PC-9 (cell line): ENCODE results near the gene PTPRD. TPM values are rescaled to one million over a fixed set of nuclear protein-coding genes. Genes with fewer than 3 reads are reported as not detected.

Source experiments
- BruUV-seq: library from RNA; stranded (reverse); fragments of 400-500 nt; replicated peaks from 2 replicates; lab custom pipeline; 2021; lab: Mats Ljungman, UMichigan
- CTCF ChIA-PET: fragments of 300-600 bp; sonication (Branson Sonifier 250); formaldehyde crosslinking; loops from one replicate; lab custom pipeline; 2022; ENCODE audit warnings: antibody characterized with exemption; lab: Charles Lee
- POLR2A ChIA-PET: fragments of 300-600 bp; sonication (Branson Sonifier 250); formaldehyde crosslinking; loops from one replicate; lab custom pipeline; 2022; ENCODE audit warnings: antibody characterized with exemption; ENCODE audit not compliant: unreplicated experiment; lab: Charles Lee
- DNase-seq, 2 experiments: peaks; one replicate each; pipeline versions ENCODE4 v3.0.0 to v3.0.0-alpha.2; 2015 to 2022; ENCODE audit warnings: mixed read lengths in 1 of 2
- H2AFZ ChIP-seq: fragments of 200-600 bp; sonication (generic); 2 replicates; pipeline ENCODE4 v1.8.1; 2017; ENCODE audit warnings: antibody characterized with exemption
- H3F3A ChIP-seq: fragments of 200-600 bp; sonication (generic); 2 replicates; pipeline ENCODE4 v1.8.1; 2017; ENCODE audit warnings: antibody characterized with exemption, mild to moderate bottlenecking, low read depth; ENCODE audit not compliant: insufficient read depth
- H3K27ac ChIP-seq: fragments of 200-600 bp; sonication (generic); 2 replicates; pipeline ENCODE4 v1.6.1; 2016; ENCODE audit warnings: mixed run types
- H3K27me3 ChIP-seq: fragments of 200-600 bp; sonication (generic); 2 replicates; pipeline ENCODE4 v1.6.1; 2016; ENCODE audit warnings: low read depth, mixed run types; ENCODE audit not compliant: insufficient read depth
- H3K36me3 ChIP-seq: fragments of 200-600 bp; sonication (generic); 2 replicates; pipeline ENCODE4 v1.6.1; 2016; ENCODE audit warnings: low read depth, mixed run types
- H3K4me1 ChIP-seq: fragments of 200-600 bp; sonication (generic); replicated peaks from 2 replicates; pipeline ENCODE4 v1.6.1; 2016; ENCODE audit warnings: mixed run types; ENCODE audit not compliant: insufficient read depth
- H3K4me2 ChIP-seq: fragments of 200-600 bp; sonication (generic); 2 replicates; pipeline ENCODE4 v1.6.1; 2017; ENCODE audit warnings: mixed run types
- H3K4me3 ChIP-seq: fragments of 200-600 bp; sonication (generic); 2 replicates; pipeline ENCODE4 v1.6.1; 2016; ENCODE audit warnings: mixed run types
- H3K79me2 ChIP-seq: fragments of 200-600 bp; sonication (generic); 2 replicates; pipeline ENCODE4 v1.6.1; 2017; ENCODE audit warnings: low read depth, mixed run types
- H3K9me2 ChIP-seq: fragments of 200-600 bp; sonication (generic); 2 replicates; pipeline ENCODE4 v1.8.1; 2017; ENCODE audit warnings: mild to moderate bottlenecking; ENCODE audit not compliant: insufficient read depth
- H3K9me3 ChIP-seq: fragments of 200-600 bp; sonication (generic); 2 replicates; pipeline ENCODE4 v1.8.1; 2016; ENCODE audit warnings: low read depth; ENCODE audit not compliant: insufficient read depth
- H4K20me1 ChIP-seq: fragments of 200-600 bp; sonication (generic); 2 replicates; pipeline ENCODE4 v1.8.1; 2017; ENCODE audit not compliant: insufficient read depth
- CTCF ChIP-seq: fragments of 200-600 bp; sonication (generic); conservative IDR thresholded peaks from 2 replicates; pipeline ENCODE4 v1.6.1; 2017; ENCODE audit warnings: mixed run types, antibody characterized with exemption, mild to moderate bottlenecking, moderate library complexity
- EZH2 ChIP-seq: fragments of 200-600 bp; sonication (generic); IDR thresholded peaks from 2 replicates; pipeline ENCODE4 v1.8.0; 2017; ENCODE audit warnings: antibody characterized with exemption, low read depth
- intact Hi-C: fragments of 100-400 bp; cut with micrococcal nuclease; formaldehyde crosslinking; loops from one replicate; pipeline ENCODE4 v1.10.0; 2022; ENCODE audit not compliant: unreplicated experiment
- total RNA-seq: library from RNA; stranded (reverse); gene quantifications from 2 replicates; pipeline ENCODE4 v1.2.3, GENCODE V29; 2021

Gene PTPRD
- total RNA-seq, 1 experiment from 2014 or later = not detected

- H3K27me3 ChIP-seq = no peaks in the 10 kb centered on the region
- no peaks in the 10 kb centered on the region for H4K20me1 ChIP-seq
- BruUV-seq = no TSS peak
- H3K27ac ChIP-seq = no peak overlapping the region
- ChIA-PET POLR2A (no interaction called here), CTCF (no interaction called here)
- H3K36me3 ChIP-seq = no peaks in the 10 kb centered on the region
- no peak overlapping the region for H3K4me2 ChIP-seq
- intact Hi-C loops = no loop called here
- TF ChIP-seq EZH2 (no peak), CTCF (no peak)
- H3K4me3 ChIP-seq = no peak overlapping the region
- no peak overlapping the region for H2AFZ ChIP-seq
- H3K79me2 ChIP-seq = no peaks in the 10 kb centered on the region
- no peak for DNase-seq
- no peaks in the 10 kb centered on the region for H3F3A ChIP-seq
- no peaks in the 10 kb centered on the region for H3K9me3 ChIP-seq
- no peaks in the 10 kb centered on the region for H3K9me2 ChIP-seq
- no peaks in the 10 kb centered on the region for H3K4me1 ChIP-seq
Observed at GRCh38 chr9:10014889-10015288, 597.9 kb downstream of the PTPRD start.

GRCh38 chr9:10009401-10009800 lies 603.4 kb downstream of the PTPRD start:
- Histone ChIP-seq H4K20me1 (no peaks in the 10 kb centered on the region), H3K4me3 (no peak overlapping the region), H3K9me2 (no peaks in the 10 kb centered on the region), H3F3A (no peaks in the 10 kb centered on the region), H3K4me2 (no peak overlapping the region), H3K9me3 (no peaks in the 10 kb centered on the region), H3K79me2 (no peaks in the 10 kb centered on the region), H2AFZ (no peak overlapping the region), H3K27ac (no peak overlapping the region), H3K4me1 (no peaks in the 10 kb centered on the region), H3K27me3 (no peaks in the 10 kb centered on the region), H3K36me3 (no peaks in the 10 kb centered on the region)
- TF ChIP-seq CTCF (no peak), EZH2 (no peak)
- CTCF ChIA-PET = no interaction called here
- POLR2A ChIA-PET = no interaction called here
- BruUV-seq = no TSS peak
- intact Hi-C loops = no loop called here
- DNase-seq = no peak

- Histone ChIP-seq H3K4me1 (no peaks in the 10 kb centered on the region), H4K20me1 (no peaks in the 10 kb centered on the region), H3K79me2 (no peaks in the 10 kb centered on the region), H3K36me3 (no peaks in the 10 kb centered on the region), H3K4me2 (no peak overlapping the region), H3K9me3 (no peaks in the 10 kb centered on the region), H3K4me3 (no peak overlapping the region), H2AFZ (no peak overlapping the region), H3F3A (no peaks in the 10 kb centered on the region), H3K27ac (no peak overlapping the region), H3K27me3 (no peaks in the 10 kb centered on the region), H3K9me2 (no peaks in the 10 kb centered on the region)
- no peak for DNase-seq
- ChIA-PET CTCF (no interaction called here), POLR2A (no interaction called here)
- BruUV-seq = no TSS peak
- intact Hi-C loops = no loop called here
- no peak for TF ChIP-seq CTCF
- TF ChIP-seq EZH2 = no peak
Observed at GRCh38 chr9:10008101-10008799, 604.6 kb downstream of the PTPRD start.
